HG03045 (cell line): ENCODE results near the gene BCAR1.
"Not testable (repeated sequence)": the region's sequence is repeated elsewhere in the genome, so short reads cannot be mapped to it uniquely, and the experiment has no call there.

Source experiments
- ATAC-seq: cut with Tn5 transposase; IDR thresholded peaks from one replicate; pipeline ENCODE4 v1.9.1; 2021; ENCODE audit warnings: mild to moderate bottlenecking, moderate library complexity; ENCODE audit not compliant: unreplicated experiment

The BCAR1 gene

DNA sequence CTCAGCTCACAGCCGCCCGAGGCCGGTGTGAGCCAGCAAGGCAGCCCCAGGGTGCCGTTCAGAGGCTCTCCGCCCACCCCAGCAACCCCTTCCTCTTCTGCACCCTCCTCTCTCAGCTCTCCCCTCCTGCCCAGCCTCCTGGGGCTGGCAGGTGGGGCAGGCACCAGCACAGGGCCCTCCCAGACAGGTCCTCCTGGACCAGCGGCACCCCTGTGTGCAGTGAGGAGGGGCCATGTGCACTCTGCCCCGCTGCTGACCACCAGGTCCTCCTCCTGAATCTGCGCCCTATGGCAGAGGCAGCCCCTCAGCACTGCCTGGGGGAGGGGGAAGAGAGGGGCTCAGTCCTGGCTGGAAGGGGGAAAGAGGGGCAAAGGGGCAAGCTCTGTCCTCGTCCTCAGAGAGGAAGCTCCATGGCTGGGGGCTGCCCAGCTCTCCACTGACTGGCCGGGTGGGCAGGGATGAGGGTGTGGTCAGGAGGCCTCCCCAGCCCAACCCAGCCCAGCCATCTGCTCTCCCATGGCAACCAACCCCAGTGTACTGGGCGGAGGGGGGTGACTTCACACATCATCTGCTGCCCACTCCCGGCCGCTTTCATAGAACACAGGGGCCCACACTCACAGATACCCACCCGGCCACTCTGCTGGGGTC is 5.4 kb upstream of the BCAR1 start:
- no peak for ATAC-seq

DNA sequence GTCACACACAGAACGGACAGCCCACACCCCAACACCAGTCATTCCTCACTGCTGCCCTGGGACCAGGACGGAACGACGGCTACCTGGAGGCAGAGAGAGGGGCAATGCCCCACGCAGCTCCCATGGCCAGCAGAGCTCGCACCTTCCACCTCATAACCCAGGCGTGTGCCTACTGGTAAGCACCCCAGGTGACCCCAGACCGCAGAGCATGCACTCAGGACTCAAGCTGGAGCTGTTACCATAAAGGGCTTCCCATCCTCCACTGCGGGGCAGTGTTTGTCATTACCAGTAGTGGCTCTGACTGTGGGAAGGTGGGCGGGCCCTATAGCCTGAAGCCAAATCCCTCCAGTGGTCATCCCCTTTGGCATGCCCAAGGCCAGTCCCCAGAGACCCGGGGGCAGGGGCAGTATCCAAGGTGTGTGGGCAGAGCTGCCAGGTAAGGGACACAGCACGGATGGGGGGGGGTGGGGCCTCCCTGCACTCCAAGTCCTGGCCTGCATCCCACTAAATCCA is 4.7 kb upstream of the BCAR1 start:
- no peak for ATAC-seq

DNA sequence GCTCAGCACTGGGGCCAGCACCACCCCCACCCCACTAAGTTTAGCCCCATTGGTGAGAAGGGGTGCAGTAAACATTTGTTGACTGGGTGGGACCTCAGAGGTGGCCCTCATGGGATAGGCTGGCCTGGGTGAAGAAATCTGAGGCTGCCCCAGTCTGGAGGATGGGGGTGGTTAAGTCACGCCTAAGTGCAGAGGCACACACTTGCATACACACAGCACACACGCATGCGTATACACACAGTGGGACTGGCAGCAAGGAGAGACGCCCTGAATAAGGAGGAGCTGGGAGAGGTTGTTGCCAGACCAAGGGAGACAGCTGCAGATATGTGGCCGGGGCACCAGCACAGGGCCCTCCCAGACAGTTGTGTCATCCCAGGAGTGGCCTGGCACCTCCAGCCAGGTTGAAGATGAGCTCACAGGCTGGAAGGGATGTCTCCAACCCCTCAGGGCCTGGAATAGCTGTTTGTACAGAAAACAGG is 3.0 kb upstream of the BCAR1 start:
- no peak for ATAC-seq

DNA sequence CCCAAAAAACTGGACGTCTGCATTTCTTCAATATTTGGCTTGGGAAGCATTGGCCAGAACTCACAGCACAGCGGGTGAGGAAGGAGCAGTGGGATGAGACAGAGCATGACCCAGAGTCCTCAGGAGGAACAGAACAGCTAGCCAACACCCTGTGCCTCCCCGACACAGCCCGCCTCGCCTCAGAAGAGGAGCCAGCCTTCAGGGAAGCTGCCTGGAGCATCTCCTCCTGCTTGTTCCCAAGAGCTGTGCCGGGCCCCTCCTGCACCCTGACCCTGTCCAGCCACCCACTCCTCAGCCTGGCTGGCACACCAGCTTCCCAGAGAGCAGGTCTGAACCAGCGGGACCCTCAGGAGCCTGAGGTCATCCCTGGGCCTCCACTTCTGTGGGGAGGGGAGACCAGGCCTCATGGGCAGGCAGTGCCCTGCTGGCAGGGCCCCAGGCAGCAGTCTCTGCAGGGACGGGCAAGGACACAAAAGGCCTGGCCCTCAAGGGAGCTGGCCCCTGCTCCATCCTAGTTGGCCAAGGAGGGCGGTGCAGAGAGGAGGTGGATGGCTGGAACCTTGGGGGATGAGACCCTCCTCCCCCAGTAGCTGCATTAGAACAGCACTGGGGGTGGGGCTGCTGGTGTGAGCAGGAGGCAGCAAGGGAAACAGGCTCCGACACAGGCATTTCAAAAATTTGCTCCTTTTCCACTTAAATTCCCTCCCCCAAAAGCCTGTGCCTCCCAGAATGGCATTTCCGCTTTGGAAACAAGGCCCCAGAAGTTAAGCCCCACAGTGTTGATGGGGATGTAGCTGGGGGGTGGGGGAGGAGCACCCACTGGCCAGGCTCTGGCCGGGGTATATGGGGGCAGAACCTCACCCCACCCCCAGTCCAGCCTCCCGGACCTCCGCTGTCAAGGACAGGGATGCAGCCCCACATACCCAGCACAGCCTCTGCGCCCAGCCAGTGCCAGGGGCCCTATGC is 1.8 kb upstream of the BCAR1 start:
- ATAC-seq, result no peak

DNA sequence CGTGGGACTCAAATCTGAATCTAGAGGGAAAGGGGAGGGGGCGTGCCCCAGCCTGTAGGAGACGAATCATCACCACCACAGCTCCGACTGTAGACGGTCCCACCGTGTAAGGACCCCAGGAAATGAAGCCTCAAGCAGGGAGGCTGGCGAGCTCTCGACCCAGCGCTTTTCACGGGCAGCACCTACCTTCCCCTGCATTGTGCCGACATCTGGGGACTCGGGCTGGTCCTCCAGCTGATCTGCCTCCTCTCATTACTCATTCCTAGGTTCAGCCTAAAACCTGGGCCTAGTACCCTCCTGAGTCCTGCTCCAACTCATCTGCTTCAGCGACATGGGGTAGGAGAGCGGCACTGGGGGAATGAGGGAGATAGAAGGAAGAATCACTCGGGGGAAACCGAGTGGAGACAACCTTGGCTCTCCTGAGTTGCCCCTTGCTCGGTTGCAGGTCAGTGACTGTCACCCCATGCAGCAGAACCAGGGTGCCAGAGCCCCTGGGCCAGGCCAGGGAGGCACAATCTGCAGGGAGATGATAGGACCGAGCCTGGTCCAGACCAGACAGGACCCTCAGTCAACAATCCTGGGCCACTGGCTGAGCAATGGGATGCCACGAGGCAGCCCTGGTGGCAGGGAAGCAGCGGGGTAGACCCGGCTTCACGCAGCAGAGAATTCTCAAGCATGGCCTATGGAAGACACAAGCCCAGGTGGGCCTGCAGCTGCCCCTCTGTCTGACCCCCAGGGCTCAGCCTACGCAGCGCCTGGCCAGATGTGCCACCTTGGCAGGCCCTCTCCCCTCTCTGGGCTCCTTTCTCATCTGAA is 833 bp upstream of the BCAR1 start:
- no peak for ATAC-seq

DNA sequence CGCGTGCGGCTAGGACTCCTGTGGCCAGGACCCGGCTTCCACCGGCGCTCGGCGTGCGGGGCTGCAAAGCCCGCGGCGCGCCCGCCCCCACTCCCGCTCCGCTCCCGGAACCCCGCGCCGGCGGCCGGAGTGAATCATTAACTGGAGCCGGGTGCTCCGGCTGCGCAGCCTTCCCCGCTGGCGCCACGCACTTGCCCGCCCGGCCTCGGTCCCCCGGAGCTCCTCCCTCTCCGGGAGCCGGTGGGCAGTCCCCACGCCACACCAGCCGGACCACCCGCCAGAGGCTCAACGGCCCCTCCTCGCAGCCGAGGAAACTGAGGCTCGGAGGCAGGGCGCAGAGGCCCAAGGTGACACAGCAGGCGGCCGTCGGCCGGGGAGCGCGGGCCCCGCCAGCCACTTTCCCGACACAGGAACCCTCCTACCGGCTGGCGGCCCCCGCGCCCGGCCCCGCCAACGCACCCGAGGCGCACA is 580 bp downstream of the BCAR1 start:
- peak; percentile 41 for ATAC-seq

DNA sequence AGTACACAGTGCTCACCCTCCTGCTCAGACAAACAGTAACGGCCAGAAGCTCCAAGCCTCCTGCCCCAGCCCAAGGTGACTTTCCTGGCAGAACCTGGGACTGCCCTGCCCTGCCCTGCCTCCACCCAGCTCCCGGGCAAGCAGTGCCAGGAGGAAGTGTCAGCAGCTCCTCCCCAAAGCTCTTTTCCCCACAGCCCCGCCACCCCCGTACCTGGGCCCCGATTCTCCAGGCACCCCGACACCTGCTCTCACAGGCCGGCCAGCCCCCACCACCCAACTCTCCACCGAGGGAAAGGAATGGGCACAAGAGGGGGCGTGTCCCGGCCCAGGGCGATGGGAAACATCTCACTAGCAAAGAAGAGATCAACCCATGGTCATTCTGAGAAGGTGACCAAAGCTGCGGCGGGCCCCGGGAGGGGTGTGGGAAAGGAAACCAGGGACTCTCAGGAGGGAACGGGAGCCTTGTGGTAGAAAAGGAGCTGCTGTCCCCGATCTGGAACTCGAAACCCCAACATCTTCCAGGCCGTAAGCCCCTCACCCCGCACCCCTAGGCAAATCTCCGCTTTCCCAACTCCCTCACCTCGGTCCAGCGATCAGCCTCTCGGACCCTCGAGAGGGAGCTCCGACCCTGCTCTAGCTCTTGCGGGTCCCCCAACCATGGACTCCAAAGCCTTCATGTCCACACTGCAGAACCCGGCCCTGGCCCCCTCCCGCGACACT is 1.2 kb downstream of the BCAR1 start:
- ATAC-seq, result no peak

DNA sequence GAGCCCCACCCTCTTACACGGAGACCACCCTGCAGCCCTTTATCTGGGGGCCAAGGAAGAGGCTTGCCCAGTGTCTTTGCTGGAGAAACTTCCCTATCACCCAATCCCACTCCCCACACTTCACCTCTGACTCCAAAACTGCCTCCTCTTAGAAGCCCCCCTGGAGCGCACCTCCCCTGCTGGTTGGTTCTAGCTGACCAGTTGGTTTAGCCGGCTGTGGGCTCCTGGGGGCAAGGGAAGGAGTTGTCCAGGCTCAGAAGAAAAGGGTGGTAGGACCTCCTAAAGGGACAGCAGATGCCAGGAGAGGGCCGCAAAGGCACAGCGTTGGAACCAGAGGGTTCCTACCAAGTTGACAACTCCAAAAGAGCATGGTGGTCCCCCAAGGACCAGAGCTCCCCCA is 2.0 kb downstream of the BCAR1 start:
- ATAC-seq, result no peak

DNA sequence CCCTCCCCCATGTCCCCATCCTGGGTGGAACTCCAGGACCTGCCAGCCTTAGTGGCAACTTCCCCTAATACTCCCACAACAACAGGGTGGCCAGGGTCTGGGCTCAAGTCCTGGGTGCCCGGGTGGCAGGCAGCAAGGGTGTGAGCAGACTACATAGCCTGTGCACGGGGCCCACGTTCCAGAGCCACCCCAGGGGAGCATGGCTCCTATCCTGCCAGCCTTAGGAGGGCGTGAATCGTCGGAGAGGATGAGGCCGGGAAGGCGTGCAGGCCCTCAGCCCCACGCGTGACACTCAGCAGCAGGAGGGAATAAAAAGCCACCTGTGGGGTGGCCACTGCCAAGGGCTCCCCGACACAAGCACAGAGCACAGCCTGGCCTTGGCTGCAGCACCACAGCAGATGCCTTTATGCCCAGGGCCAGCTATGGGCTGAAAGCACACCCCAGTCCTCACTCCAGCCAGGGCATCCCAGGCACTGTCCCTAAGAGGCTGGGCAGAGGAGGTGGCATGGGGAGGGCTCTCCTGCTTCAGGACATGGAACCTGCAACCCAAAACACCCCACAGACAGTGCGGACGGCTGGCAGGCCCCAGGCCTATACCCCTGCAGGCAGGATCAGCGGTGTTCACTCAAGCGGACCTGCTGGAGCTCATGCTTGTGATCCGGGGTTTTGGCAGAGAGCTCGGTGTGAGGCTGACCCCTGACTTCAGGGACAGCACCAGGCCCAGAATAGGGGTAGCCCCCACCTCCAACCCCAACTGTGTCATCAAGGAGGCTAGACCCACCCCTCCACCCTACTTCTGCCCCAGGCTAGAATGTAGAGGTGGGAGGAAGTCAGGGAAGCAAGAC is 2.7 kb downstream of the BCAR1 start:
- no peak for ATAC-seq

DNA sequence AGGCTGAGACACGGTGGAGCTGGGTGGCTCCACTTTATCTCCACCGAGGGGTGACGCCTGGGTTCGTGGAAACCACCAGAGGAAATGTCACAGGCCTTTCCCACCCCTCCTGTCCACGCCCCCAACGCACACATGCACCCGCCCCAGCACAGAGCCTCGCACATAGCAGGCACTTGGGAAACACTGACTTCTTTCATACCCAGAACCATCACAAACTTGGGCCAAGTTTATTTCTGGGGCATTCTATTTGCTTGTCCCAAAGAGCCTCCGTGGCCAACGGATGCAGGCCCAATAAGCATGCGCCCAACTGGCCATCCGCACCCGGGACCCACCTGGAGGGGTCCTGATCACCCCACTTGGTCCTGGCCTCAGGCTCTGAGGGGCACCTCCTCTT is 3.3 kb downstream of the BCAR1 start:
- no peak for ATAC-seq

DNA sequence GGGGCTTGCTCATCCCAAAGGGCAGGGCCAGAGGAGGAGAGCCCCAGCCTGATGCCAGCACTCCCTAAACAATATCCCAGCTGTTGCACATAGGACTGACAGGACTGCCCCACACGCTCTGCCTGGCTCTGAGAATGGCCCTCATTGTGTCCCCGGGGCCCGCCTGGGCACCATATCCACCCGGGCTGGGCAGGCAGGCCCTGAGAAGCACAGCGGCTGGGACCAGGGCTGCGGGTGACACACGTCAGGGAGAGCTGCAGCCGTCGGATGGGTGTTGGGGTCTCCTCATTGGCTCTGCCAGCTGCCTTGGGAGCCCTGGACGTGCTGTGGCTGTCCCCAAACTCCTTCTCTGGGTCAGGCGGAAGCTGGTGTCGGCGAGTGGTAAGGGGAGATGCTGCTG is 4.2 kb downstream of the BCAR1 start:
- ATAC-seq, result no peak

DNA sequence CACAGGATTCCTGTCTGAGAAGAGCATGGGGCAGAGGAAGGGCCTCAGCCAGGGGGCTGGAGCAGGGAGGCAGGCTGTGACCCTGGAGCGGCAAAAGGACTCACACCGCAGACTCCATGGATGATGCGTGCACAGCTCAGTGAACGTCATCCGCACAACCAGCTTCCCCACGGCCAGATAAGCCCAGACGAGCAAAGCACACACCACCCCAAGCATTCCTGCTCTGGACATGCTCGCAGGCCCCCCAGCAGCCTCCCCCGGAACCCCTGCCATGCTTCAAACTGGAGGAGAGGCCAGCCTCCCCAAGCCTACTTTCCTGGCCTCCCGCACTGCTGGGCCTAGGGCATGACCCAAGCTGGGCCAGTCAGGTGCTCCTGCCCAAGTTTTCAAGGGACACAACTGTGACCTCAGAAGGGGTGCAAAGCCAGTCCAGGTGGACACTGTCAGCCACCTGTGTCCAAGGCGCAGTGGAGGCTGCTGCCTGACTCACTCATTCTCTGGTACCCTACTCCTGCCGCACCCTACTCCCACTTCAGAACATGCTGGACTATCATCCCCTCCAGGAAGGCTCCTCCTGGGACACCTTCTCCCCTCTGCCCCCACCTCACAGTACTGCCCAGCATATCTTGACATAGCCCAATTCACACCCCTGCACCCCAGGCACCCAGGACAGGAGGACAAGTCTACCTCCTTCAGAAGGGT is 4.8 kb downstream of the BCAR1 start:
- no peak for ATAC-seq

DNA sequence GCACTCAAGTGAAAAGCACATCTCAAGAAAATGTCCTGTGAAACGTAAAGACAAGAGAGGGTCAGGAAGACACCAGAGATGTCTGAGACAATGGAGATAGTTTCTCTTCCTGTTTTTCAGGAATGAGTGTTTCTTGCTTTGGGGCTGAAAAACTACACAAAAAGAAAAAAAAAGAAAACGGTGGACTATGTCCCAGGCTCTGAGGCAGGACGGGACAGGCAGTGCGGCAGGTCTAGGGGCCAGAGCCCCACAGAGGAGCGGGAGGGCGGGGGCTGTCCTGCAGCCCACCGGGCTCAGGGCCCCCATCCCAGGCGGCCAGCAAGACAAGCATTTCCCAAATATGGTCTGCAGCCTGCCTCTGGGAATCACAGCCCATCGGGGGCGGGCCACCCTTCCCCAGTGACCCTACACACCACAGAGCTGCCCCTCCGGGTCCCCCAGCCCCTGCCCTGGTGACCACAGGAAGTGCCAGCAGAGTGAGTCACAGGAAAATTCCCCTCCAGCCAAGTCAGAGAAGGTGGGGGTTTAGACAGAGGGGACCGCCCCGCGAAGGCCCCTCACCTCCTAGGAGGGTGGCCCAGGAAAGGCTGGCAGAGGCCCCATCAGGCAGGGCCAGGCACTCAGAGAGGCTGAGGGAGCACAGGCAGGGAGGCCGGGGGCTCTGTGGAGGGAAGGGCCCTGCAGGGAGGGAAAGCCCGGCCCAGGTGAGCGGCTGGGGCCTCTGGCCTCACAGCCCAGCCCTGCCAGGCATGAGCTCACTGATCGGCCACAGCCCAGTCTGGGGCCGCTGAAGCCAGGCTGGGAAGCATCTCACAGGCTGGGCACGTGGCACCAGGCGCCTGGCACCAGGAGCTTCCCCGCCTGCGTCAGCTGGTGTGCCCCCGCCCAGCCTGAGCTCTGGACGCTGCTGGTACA is 6.3 kb downstream of the BCAR1 start:
- ATAC-seq, result peak; percentile 35

DNA sequence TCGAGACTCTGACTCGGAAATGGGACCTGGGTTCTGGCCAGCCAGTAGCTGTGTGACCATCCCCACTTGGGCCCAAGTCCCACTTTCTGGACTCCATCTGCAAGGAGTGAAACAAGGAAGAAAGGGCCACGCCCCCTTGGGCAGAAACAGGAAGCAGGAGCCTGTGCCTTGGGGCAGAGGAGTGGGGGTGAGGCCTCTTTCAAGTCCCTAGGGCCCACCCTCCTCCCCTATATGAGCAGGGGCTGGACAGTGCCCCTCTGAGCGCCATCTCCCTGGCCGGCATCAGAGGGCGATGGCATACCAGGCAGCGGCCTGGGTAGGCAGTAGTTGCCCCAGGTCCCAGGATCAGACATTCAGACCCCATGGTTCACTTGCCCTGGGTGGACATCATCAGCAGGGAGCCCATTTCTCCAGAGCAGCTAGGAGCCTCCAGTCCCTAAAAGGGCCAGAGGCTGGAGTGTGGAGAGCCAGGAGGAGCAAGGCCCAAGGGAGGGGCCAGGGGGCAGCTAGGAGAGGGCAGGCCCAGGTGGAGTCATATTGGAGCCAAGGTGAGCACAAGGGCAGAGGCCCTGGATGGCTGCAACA is 7.1 kb downstream of the BCAR1 start:
- ATAC-seq, result no peak

DNA sequence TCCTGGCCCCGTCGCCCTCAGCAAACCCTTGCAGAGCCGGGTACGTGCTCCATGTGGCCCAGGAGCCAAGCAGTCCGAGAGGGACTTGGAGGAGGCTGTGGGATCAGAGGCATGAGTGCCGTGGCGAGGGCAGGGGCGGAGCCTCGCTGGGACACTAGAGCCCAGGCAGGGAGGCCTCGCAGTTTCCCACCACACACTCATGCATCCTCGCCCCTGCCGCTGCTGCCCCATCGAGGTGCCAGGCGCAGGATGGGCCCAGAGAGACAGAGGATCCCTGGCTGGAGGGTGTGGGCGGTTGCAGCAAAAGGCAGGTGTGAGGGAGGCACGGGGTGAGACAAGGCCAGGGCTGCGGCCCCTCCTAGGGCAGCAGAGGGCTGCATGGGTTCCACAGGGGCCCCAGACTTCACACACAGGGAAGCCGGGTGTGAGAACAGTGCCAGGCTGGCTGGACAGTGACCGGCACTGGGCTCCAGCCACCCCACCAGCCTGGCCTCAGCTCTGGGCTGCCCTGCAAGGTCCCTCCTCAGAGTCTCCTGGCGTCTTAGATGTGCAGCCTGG is 7.7 kb downstream of the BCAR1 start:
- no peak for ATAC-seq

DNA sequence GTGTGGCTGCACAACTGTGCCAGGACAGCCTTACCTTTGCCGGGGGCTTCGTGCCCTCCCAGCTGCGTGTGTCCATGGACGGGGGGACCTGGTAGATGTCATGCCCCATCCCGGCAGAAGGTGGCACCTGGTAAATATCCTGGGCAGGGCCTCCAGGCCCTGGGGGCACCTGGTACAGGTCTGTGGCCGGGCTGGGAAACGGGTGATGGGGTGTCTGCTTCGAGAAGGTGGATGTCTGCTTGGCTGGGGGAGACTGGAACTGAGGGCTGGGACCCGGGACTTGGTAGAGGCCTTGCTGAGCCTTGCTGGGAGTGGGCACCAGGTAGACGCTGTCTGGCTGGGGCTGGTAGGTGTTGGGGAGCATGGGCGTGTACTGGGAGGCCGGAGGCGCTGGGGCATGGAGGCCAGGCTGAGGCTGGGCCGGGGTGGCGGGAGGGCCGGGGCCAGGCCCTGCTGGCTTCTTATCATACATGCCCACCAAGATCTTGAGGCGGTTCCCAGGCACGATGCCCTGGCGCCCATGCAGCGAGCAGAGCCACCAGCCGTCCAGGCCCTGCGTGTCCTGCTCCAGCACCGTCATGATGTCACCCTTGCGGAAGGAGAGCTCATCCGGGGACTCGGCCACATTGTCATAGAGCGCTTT is 8.9 kb downstream of the BCAR1 start:
- ATAC-seq, result not testable (repeated sequence)

DNA sequence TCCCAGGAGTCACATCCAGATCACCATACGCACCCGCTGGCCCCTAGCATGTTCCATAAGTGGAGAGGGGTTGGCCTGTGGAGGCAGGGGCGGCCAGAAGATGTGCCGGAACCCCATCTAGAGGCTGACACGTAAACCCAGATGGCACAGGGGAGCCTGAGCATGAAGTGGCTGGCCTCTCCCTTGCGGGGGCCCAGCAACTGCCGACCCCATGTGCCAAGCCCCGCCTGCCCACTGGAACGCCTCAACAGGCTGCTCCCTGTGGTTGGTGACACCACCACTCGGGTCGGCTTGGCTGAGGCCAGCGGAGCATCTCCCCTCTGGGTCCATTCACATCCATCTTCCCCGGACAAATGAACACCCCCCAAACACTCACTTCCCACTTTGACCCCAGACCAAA is 9.5 kb downstream of the BCAR1 start:
- no peak for ATAC-seq
